ENCODE results near the gene SNX30.
A peak's percentile ranks its signal among the peaks of the same experiment; 100 is the strongest.
"Not testable (repeated sequence)": the region's sequence is repeated elsewhere in the genome, so short reads cannot be mapped to it uniquely, and the experiment has no call there.

The SNX30 gene

GRCh38 chr9:112750016-112750763, at the start of gene SNX30:
TSS of gene SNX30 (plus strand) at chr9:112750760. CDS start at chr9:112751002, 242 bp downstream.
- DNase-seq = peak; percentile 94

GRCh38 chr9:112703304-112703703, 47.3 kb upstream of the SNX30 start:
- no peak for DNase-seq

- DNase-seq = no peak
Measured at GRCh38 chr9:112705768-112706427, 44.7 kb upstream of the SNX30 start.

GRCh38 chr9:112711050-112711689, 39.4 kb upstream of the SNX30 start:
- no peak for DNase-seq

- no peak for DNase-seq
Measured at GRCh38 chr9:112712678-112713077, 37.9 kb upstream of the SNX30 start.

GRCh38 chr9:112717661-112718331, 32.8 kb upstream of the SNX30 start, which contains the start of gene INIP:
TSS of gene INIP (minus strand) at chr9:112718117. CDS start at chr9:112716485, 1,632 bp downstream.
- peak; percentile 96 for DNase-seq

GRCh38 chr9:112719241-112719691, 31.3 kb upstream of the SNX30 start:
- DNase-seq = no peak

GRCh38 chr9:112719696-112720095, 30.9 kb upstream of the SNX30 start:
- DNase-seq = no peak

- DNase-seq = no peak
Measured at GRCh38 chr9:112720113-112720780, 30.3 kb upstream of the SNX30 start.

- DNase-seq = not testable (repeated sequence)
Measured at GRCh38 chr9:112722749-112723148, 27.8 kb upstream of the SNX30 start.

GRCh38 chr9:112725961-112726360, 24.6 kb upstream of the SNX30 start:
- no peak for DNase-seq

- no peak for DNase-seq
Measured at GRCh38 chr9:112726428-112726827, 24.1 kb upstream of the SNX30 start.

GRCh38 chr9:112728401-112728800, 22.2 kb upstream of the SNX30 start:
- no peak for DNase-seq

GRCh38 chr9:112731971-112732370, 18.6 kb upstream of the SNX30 start:
- no peak for DNase-seq

GRCh38 chr9:112734892-112735291, 15.7 kb upstream of the SNX30 start:
- DNase-seq = no peak

GRCh38 chr9:112743216-112743836, 7.2 kb upstream of the SNX30 start:
- no peak for DNase-seq

GRCh38 chr9:112744177-112744576, 6.4 kb upstream of the SNX30 start:
- DNase-seq = no peak

GRCh38 chr9:112747094-112747493, 3.5 kb upstream of the SNX30 start:
- DNase-seq = no peak

GRCh38 chr9:112750764-112751055, 150 bp downstream of the SNX30 start:
- no peak for DNase-seq

- DNase-seq = peak; percentile 70
Measured at GRCh38 chr9:112751056-112751795, 666 bp downstream of the SNX30 start.

- DNase-seq = no peak
Measured at GRCh38 chr9:112752334-112753125, 2.0 kb downstream of the SNX30 start.
